HepG2 (cell line): ENCODE data around the gene DUS3L. TPM values are rescaled to one million over a fixed set of nuclear protein-coding genes. Genes with fewer than 3 reads are reported as not detected.

Source experiments
- ATAC-seq: fragments of 200-7000 bp; cut with Tn5 transposase; 3 replicates; pipeline ENCODE4 v1.9.1; 2020; ENCODE audit warnings: mild to moderate bottlenecking, moderate library complexity
- BruUV-seq: library from RNA; stranded (reverse); fragments of 400-500 nt; replicated peaks from 2 replicates; lab custom pipeline; 2021; lab: Mats Ljungman, UMichigan
- CTCF ChIA-PET: fragments of 300-600 bp; formaldehyde crosslinking; extraction: SDS; loops from one replicate; lab custom pipeline; 2021; ENCODE audit warnings: low total read pairs, inconsistent platforms, low intra/inter-chr PET ratio; lab: Yijun Ruan, JAX
- POLR2A ChIA-PET: fragments of 350-600 bp; sonication (Branson Sonifier 250); formaldehyde crosslinking; loops from one replicate; lab custom pipeline; 2020; ENCODE audit warnings: antibody characterized with exemption, inconsistent platforms; lab: Yijun Ruan, JAX
- DNase-seq: peaks from one replicate; pipeline ENCODE4 v3.0.0-alpha.2; 2015; ENCODE audit warnings: low spot score
- FAIRE-seq: peaks from 3 replicates; lab custom pipeline; 2011; peaks lifted over from hg19 to GRCh38; lab: Jason Lieb, UNC
- H2AFZ ChIP-seq: one replicate; pipeline ENCODE4 v1.6.1; 2011; ENCODE audit warnings: low read length, inconsistent platforms
- H3K27ac ChIP-seq: fragments of 300-600 bp; 3 replicates; pipeline ENCODE4 v1.8.0; 2011; ENCODE audit warnings: mixed run types, mild to moderate bottlenecking, mixed read lengths, low read length, inconsistent platforms; ENCODE audit not compliant: insufficient read depth; ENCODE audit errors: extremely low read length
- H3K27me3 ChIP-seq, 2 experiments: fragments of 200-600 bp in 1 of 2; 2 replicates in 1 of 2; 3 replicates in 1 of 2; pipeline versions ENCODE4 v1.6.0 to v1.8.0; 2011; ENCODE audit warnings: low read length in 2 of 2, mild to moderate bottlenecking in 2 of 2, moderate library complexity in 2 of 2, inconsistent platforms in 1 of 2; ENCODE audit not compliant: insufficient read depth in 2 of 2, control insufficient read depth in 1 of 2
- H3K36me3 ChIP-seq, 2 experiments: fragments of 200-600 bp in 1 of 2; replicated peaks in 1 of 2; 2 replicates in 1 of 2; 3 replicates in 1 of 2; pipeline versions ENCODE4 v1.5.1 to v1.8.0; 2011; ENCODE audit warnings: low read length in 2 of 2, inconsistent platforms in 1 of 2; ENCODE audit not compliant: insufficient read depth in 2 of 2, control insufficient read depth in 1 of 2
- H3K4me1 ChIP-seq: 2 replicates; pipeline ENCODE4 v1.5.1; 2012; ENCODE audit warnings: low read length, inconsistent platforms; ENCODE audit not compliant: insufficient read depth
- H3K4me2 ChIP-seq: 2 replicates; pipeline ENCODE4 v1.6.0; 2011; ENCODE audit warnings: low read depth, low read length, inconsistent platforms
- H3K4me3 ChIP-seq, 3 experiments: fragments of 200-600 bp in 1 of 3; sonication (generic), shearing (Covaris generic) in 1 of 3; replicated peaks in 1 of 3; 2 replicates each; pipeline ENCODE4 v1.5.1; 2011 to 2016; ENCODE audit warnings: low read length in 3 of 3, inconsistent platforms in 2 of 3, low read depth in 2 of 3, mild to moderate bottlenecking in 2 of 3, control low read depth in 1 of 3, mixed read lengths in 1 of 3; ENCODE audit not compliant: insufficient read depth in 1 of 3
- H3K79me2 ChIP-seq: one replicate; pipeline ENCODE4 v1.6.1; 2011; ENCODE audit warnings: low read length, inconsistent platforms; ENCODE audit not compliant: insufficient read depth
- H3K9ac ChIP-seq: 2 replicates; pipeline ENCODE4 v1.6.0; 2011; ENCODE audit warnings: mild to moderate bottlenecking, low read depth, low read length, inconsistent platforms; ENCODE audit not compliant: insufficient read depth
- H3K9me3 ChIP-seq: 2 replicates; pipeline ENCODE4 v1.5.1; 2012; ENCODE audit warnings: mild to moderate bottlenecking, low read length
- H4K20me1 ChIP-seq: 2 replicates; pipeline ENCODE4 v1.6.0; 2011; ENCODE audit warnings: inconsistent platforms, mild to moderate bottlenecking, low read length, moderate library complexity; ENCODE audit not compliant: insufficient read depth
- ATRX ChIP-seq: sonication (generic); formaldehyde crosslinking; IDR thresholded peaks from 2 replicates; pipeline ENCODE4 v1.4.0; 2020; ENCODE audit warnings: missing genetic modification reagents, borderline replicate concordance
- EED ChIP-seq: sonication (generic); formaldehyde crosslinking; IDR thresholded peaks from 2 replicates; pipeline ENCODE4 v1.5.0; 2020; ENCODE audit warnings: mild to moderate bottlenecking, missing genetic modification reagents
- KLF12 ChIP-seq: sonication (generic); formaldehyde crosslinking; IDR thresholded peaks from 2 replicates; pipeline ENCODE4 v1.4.0; 2020; ENCODE audit warnings: missing genetic modification reagents, borderline replicate concordance
- MLX ChIP-seq: IDR thresholded peaks from 2 replicates; pipeline ENCODE4 v1.6.1; 2016
- PHF5A ChIP-seq: IDR thresholded peaks from one replicate; pipeline ENCODE4 v1.6.1; 2018; ENCODE audit warnings: low read depth, missing genetic modification reagents; ENCODE audit not compliant: unreplicated experiment
- ZKSCAN1 ChIP-seq: fragments of 150-350 bp; IDR thresholded peaks from 2 replicates; pipeline ENCODE4 v1.6.1; 2014; ENCODE audit warnings: low read length
- ZNF343 ChIP-seq: sonication (generic); formaldehyde crosslinking; IDR thresholded peaks from 2 replicates; pipeline ENCODE4 v1.4.0; 2020; ENCODE audit warnings: mild to moderate bottlenecking, missing genetic modification reagents
- ZNF766 ChIP-seq: sonication (generic); formaldehyde crosslinking; IDR thresholded peaks from 2 replicates; pipeline ENCODE4 v1.5.0; 2020; ENCODE audit warnings: missing genetic modification reagents, borderline replicate concordance
- WGBS: methylation state at CpG from one replicate; pipeline ENCODE4 v1.1.6; 2017; ENCODE audit warnings: low lambda C conversion rate; 5-methylcytosine and 5-hydroxymethylcytosine counted together
- in situ Hi-C: cut with HindIII; loops from 2 replicates; pipeline ENCODE4 v1.10.0; 2017; ENCODE audit warnings: low pct_unique_long_range_greater_than_20kb; ENCODE audit not compliant: extremely low pct_ligation_motif_present
- intact Hi-C: fragments of 100-400 bp; cut with micrococcal nuclease; formaldehyde crosslinking; loops from one replicate; pipeline ENCODE4 v1.10.0; 2022; ENCODE audit not compliant: unreplicated experiment
- polyA plus RNA-seq, 8 experiments: library from polyadenylated mRNA; depleted of rRNA in 3 of 8; stranded (reverse) in 7 of 8; unstranded in 1 of 8; fragments of >200 nt; fragmentation: Illumina TruSeq in 4 of 8; extraction: Trizol in 4 of 8; gene quantifications; 2 replicates each; pipeline versions ENCODE4 v1.2.1 to v1.2.3, GENCODE V29; 2011 to 2016; ENCODE audit warnings: low read depth in 4 of 8, missing spikeins in 1 of 8, mixed read lengths in 1 of 8; ENCODE audit not compliant: insufficient read depth in 1 of 8
- total RNA-seq, 5 experiments: library from RNA; depleted of rRNA; stranded (reverse); fragments of >200 nt; fragmentation: Illumina TruSeq; extraction: Trizol; gene quantifications; 2 replicates each; pipeline ENCODE4 v1.2.3, GENCODE V29; 2016; ENCODE audit warnings: low read depth in 1 of 5

DUS3L gene
- total and polyA plus RNA-seq, 2 of the 13 experiments (the other 11 are each of a cell fraction or from before 2014, with no cell fraction given) = 13.3 to 25.1 TPM

- Histone ChIP-seq H3K27me3 (peaks cover 0 to 10% of the 10 kb centered on the region in 2 experiments; a peak in 3 of 5 replicates), H3K27ac (no peak overlapping the region), H3K4me3 (no peak overlapping the region), H2AFZ (no peak overlapping the region), H3K36me3 (no peaks in the 10 kb centered on the region), H3K4me2 (no peak overlapping the region), H4K20me1 (no peaks in the 10 kb centered on the region), H3K79me2 (no peaks in the 10 kb centered on the region), H3K9me3 (no peaks in the 10 kb centered on the region), H3K4me1 (peaks cover 9% of the 10 kb centered on the region; the same call in 1 of the 2 replicates), H3K9ac (no peak overlapping the region)
- in situ Hi-C loops = no loop called here
- POLR2A ChIA-PET = interaction anchor here (1.1 kb wide), 1 partner anchor 15 kb away, joined by 4 read pairs; no protein-coding TSS in a partner anchor
- TF ChIP-seq KLF12 (CRISPR knock-in tag) (no peak), ATRX (CRISPR knock-in tag) (no peak), PHF5A (no peak), ZNF766 (CRISPR knock-in tag) (no peak), ZKSCAN1 (no peak), ZNF343 (no peak)
- intact Hi-C loops = no loop called here
- DNase-seq (no peak), ATAC-seq (no peak), FAIRE-seq (no peak)
- BruUV-seq = no TSS peak
- WGBS = 62% methylated on average over 8 of the region's 8 CpGs
- CTCF ChIA-PET = interaction anchor here (2.5 kb wide), 1 partner anchor 19 kb away, joined by 8 read pairs; no protein-coding TSS in a partner anchor
These were observed 16.0 kb downstream of the DUS3L start for GRCh38 chr19:5774921-5775320.

GRCh38 chr19:5773276-5773675 lies 17.7 kb downstream of the DUS3L start:
- BruUV-seq = no TSS peak
- no peaks in the 10 kb centered on the region for H4K20me1 ChIP-seq
- in situ Hi-C loops (no loop called here), intact Hi-C loops (no loop called here)
- 0 out of 2 replicates have a peak overlapping the region, but pooled peaks have one; percentile 47 for H3K4me2 ChIP-seq
- peaks cover 9% of the 10 kb centered on the region; the same call in 1 of the 2 replicates for H3K4me1 ChIP-seq
- no peak overlapping the region for H3K27ac ChIP-seq
- ATAC-seq (no peak), DNase-seq (no peak), FAIRE-seq (no peak)
- WGBS = 88% methylated on average over 5 of the region's 5 CpGs
- H3K4me3 ChIP-seq = no peak overlapping the region
- no peaks in the 10 kb centered on the region for H3K36me3 ChIP-seq
- H3K9me3 ChIP-seq = no peaks in the 10 kb centered on the region
- ChIA-PET CTCF (interaction anchor here (0.8 to 2.5 kb wide), 2 partner anchors 20 to 249 kb away, joined by 3 to 8 read pairs; no protein-coding TSS in a partner anchor), POLR2A (interaction anchor here (1.1 to 1.4 kb wide), 2 partner anchors 18 to 83 kb away, joined by 4 to 5 read pairs; partner anchors contain the start of genes DUS3L and RPL36)
- no peak for TF ChIP-seq MLX (CRISPR knock-in tag)
- TF ChIP-seq EED (CRISPR knock-in tag) = 0 out of 2 replicates have a peak, but pooled peaks have one; percentile 24
- H3K79me2 ChIP-seq = no peaks in the 10 kb centered on the region
- H2AFZ ChIP-seq = no peak overlapping the region
- no peak overlapping the region for H3K9ac ChIP-seq
- peaks cover 0 to 10% of the 10 kb centered on the region in 2 experiments; a peak in 4 of 5 replicates for H3K27me3 ChIP-seq
